ENCODE results near the gene STK32C.
"Not testable (repeated sequence)": the region's sequence is repeated elsewhere in the genome, so short reads cannot be mapped to it uniquely, and the experiment has no call there.

STK32C gene

GRCh38 chr10:132328106-132328505 lies 20.4 kb upstream of the STK32C start:
- Histone ChIP-seq H3K36me3 (ENCODE audit: insufficient read depth, low read depth, low read length) (peaks cover 5% of the 10 kb centered on the region; the same call in 1 of the 2 replicates), H3K4me3 (ENCODE audit: low read length) (no peak overlapping the region), H3K4me1 (ENCODE audit: insufficient read depth, low read length) (peaks cover 11% of the 10 kb centered on the region), H3K27me3 (ENCODE audit: insufficient read depth, low read length) (peaks cover 6% of the 10 kb centered on the region; the same call in 1 of the 2 replicates), H3K9me3 (ENCODE audit: insufficient read depth, low read depth, low read length) (no peaks in the 10 kb centered on the region), H3K27ac (ENCODE audit: low read length) (no peak overlapping the region), H3K9ac (ENCODE audit: low read depth, low read length) (no peak overlapping the region)

- Histone ChIP-seq H3K4me1 (ENCODE audit: insufficient read depth, low read length) (peaks cover 8% of the 10 kb centered on the region), H3K36me3 (ENCODE audit: insufficient read depth, low read depth, low read length) (peaks cover 5% of the 10 kb centered on the region; the same call in 1 of the 2 replicates)
Observed at GRCh38 chr10:132326925-132327324, 19.2 kb upstream of the STK32C start.

GRCh38 chr10:132326344-132326889 lies 18.7 kb upstream of the STK32C start:
- Histone ChIP-seq H3K27me3 (ENCODE audit: insufficient read depth, low read length) (no peaks in the 10 kb centered on the region), H3K36me3 (ENCODE audit: insufficient read depth, low read depth, low read length) (peaks cover 5% of the 10 kb centered on the region; the same call in 1 of the 2 replicates), H3K27ac (ENCODE audit: low read length) (no peak overlapping the region), H3K9me3 (ENCODE audit: insufficient read depth, low read depth, low read length) (no peaks in the 10 kb centered on the region), H3K9ac (ENCODE audit: low read depth, low read length) (no peak overlapping the region), H3K4me1 (ENCODE audit: insufficient read depth, low read length) (peaks cover 8% of the 10 kb centered on the region), H3K4me3 (ENCODE audit: low read length) (no peak overlapping the region)

More at GRCh38 chr10:132326925-132327324, 19.2 kb upstream of the STK32C start:
- Histone ChIP-seq H3K4me3 (ENCODE audit: low read length) (no peak overlapping the region), H3K27me3 (ENCODE audit: insufficient read depth, low read length) (no peaks in the 10 kb centered on the region), H3K9me3 (ENCODE audit: insufficient read depth, low read depth, low read length) (no peaks in the 10 kb centered on the region), H3K27ac (ENCODE audit: low read length) (no peak overlapping the region), H3K9ac (ENCODE audit: low read depth, low read length) (no peak overlapping the region)

DNA sequence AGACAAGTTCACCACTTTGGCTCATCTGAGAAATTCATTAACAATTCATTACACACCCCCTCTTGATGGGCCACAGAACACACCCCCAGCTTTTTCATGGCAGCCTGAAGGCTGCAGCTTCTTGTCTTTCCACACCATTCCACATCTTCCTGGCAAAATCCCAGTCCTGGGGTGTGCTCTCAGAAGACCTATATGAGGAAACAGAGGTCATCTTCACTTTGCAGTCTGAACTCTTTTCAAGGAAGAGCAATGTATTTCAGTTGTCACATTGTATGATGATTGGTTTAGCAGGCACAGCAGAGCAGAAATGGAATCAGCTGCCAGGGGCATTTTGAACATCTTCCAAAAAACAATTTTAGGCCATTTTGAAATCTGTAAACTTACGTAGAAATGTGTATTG lies 16.4 kb upstream of the STK32C start:
- no peaks in the 10 kb centered on the region for H3K9me3 ChIP-seq (ENCODE audit: insufficient read depth, low read depth, low read length)
- no peak overlapping the region for H3K27ac ChIP-seq (ENCODE audit: low read length)
- no peaks in the 10 kb centered on the region for H3K27me3 ChIP-seq (ENCODE audit: insufficient read depth, low read length)
- no peaks in the 10 kb centered on the region for H3K36me3 ChIP-seq (ENCODE audit: insufficient read depth, low read depth, low read length)
- H3K9ac ChIP-seq (ENCODE audit: low read depth, low read length), result no peak overlapping the region
- no peak overlapping the region for H3K4me3 ChIP-seq (ENCODE audit: low read length)
- no peaks in the 10 kb centered on the region for H3K4me1 ChIP-seq (ENCODE audit: insufficient read depth, low read length)

- no peaks in the 10 kb centered on the region for H3K4me1 ChIP-seq (ENCODE audit: insufficient read depth, low read length)
- no peaks in the 10 kb centered on the region for H3K9me3 ChIP-seq (ENCODE audit: insufficient read depth, low read depth, low read length)
- H3K27me3 ChIP-seq (ENCODE audit: insufficient read depth, low read length), result no peaks in the 10 kb centered on the region
- no peak overlapping the region for H3K4me3 ChIP-seq (ENCODE audit: low read length)
- no peak overlapping the region for H3K9ac ChIP-seq (ENCODE audit: low read depth, low read length)
- no peak overlapping the region for H3K27ac ChIP-seq (ENCODE audit: low read length)
- H3K36me3 ChIP-seq (ENCODE audit: insufficient read depth, low read depth, low read length), result no peaks in the 10 kb centered on the region
Observed at GRCh38 chr10:132322586-132323048, 14.9 kb upstream of the STK32C start.

GRCh38 chr10:132321726-132322125 lies 14.0 kb upstream of the STK32C start:
- no peak overlapping the region for H3K27ac ChIP-seq (ENCODE audit: low read length)
- no peak overlapping the region for H3K4me3 ChIP-seq (ENCODE audit: low read length)
- H3K36me3 ChIP-seq (ENCODE audit: insufficient read depth, low read depth, low read length), result no peaks in the 10 kb centered on the region
- H3K27me3 ChIP-seq (ENCODE audit: insufficient read depth, low read length), result no peaks in the 10 kb centered on the region
- no peaks in the 10 kb centered on the region for H3K4me1 ChIP-seq (ENCODE audit: insufficient read depth, low read length)
- H3K9me3 ChIP-seq (ENCODE audit: insufficient read depth, low read depth, low read length), result no peaks in the 10 kb centered on the region
- H3K9ac ChIP-seq (ENCODE audit: low read depth, low read length), result no peak overlapping the region

DNA sequence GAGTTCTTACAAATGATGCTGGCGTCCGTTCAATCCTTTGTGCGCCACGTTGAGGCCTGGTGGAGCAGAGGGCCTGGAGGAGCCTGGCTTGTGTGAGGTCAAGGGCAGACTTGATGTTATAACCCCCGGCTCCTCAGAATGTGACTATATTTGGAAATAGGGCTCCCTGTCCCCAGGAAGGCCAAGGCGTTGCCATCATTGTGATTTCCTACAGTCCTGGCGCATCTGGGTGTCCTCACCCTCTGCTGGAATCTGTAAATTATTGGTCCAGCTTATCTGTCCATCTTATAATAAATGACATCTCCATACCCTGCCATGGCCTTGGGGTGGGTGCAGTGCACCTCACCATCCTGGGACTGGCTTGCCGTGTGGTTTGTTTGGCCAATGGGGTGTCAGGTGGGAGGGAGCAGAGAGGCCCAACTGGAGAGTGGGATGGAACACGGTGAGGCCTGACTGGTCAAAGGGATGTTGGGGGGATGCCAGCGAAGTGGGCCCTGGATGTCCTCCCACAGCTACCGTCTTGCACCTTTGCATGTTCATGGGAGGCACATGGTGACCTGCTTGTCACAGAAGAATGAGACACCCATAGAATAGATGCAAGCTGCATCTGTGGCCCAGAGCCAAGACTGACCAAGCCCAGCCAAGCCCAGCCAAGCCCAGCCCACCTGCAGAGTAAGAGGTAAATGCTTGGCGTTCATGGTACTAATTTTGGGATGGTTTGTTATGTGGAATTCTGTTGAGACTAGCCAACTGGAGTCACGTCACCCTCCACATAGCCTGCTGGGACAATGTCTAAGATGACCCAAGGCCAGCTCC lies 13.1 kb upstream of the STK32C start:
- Histone ChIP-seq H3K9ac (ENCODE audit: low read depth, low read length) (no peak overlapping the region), H3K4me1 (ENCODE audit: insufficient read depth, low read length) (no peaks in the 10 kb centered on the region)

GRCh38 chr10:132319853-132320653 lies 12.3 kb upstream of the STK32C start:
- H3K27ac ChIP-seq (ENCODE audit: low read length), result no peak overlapping the region
- H3K9ac ChIP-seq (ENCODE audit: low read depth, low read length), result no peak overlapping the region
- H3K9me3 ChIP-seq (ENCODE audit: insufficient read depth, low read depth, low read length), result no peaks in the 10 kb centered on the region
- no peaks in the 10 kb centered on the region for H3K36me3 ChIP-seq (ENCODE audit: insufficient read depth, low read depth, low read length)
- no peaks in the 10 kb centered on the region for H3K27me3 ChIP-seq (ENCODE audit: insufficient read depth, low read length)
- no peak overlapping the region for H3K4me3 ChIP-seq (ENCODE audit: low read length)
- no peaks in the 10 kb centered on the region for H3K4me1 ChIP-seq (ENCODE audit: insufficient read depth, low read length)

More for the DNA sequence above, 13.1 kb upstream of the STK32C start:
- Histone ChIP-seq H3K27ac (ENCODE audit: low read length) (no peak overlapping the region), H3K27me3 (ENCODE audit: insufficient read depth, low read length) (no peaks in the 10 kb centered on the region), H3K4me3 (ENCODE audit: low read length) (no peak overlapping the region), H3K9me3 (ENCODE audit: insufficient read depth, low read depth, low read length) (no peaks in the 10 kb centered on the region), H3K36me3 (ENCODE audit: insufficient read depth, low read depth, low read length) (no peaks in the 10 kb centered on the region)

DNA sequence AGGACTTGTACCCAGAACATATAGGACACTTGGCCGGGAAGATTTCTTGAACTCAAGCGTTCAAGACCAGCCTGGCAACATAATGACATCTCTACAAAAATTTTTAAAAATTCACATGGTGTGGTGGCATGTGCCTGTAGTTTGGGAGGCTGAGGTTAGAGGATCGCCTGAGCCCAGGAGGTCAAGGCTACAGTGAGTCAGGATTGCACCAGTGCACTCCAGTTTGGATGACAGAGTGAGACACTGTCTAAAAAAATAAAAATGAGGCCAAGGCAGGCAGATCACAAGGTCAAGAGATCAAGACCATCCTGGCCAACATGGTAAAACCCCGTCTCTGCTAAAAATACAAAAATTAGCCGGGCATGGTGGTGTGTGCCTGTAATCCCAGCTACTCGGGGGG lies 9.7 kb upstream of the STK32C start:
- not testable (repeated sequence) for H3K27me3 ChIP-seq (ENCODE audit: insufficient read depth, low read length); H3K4me1 ChIP-seq (ENCODE audit: insufficient read depth, low read length); H3K4me3 ChIP-seq (ENCODE audit: low read length); H3K9me3 ChIP-seq (ENCODE audit: insufficient read depth, low read depth, low read length); H3K9ac ChIP-seq (ENCODE audit: low read depth, low read length); H3K36me3 ChIP-seq (ENCODE audit: insufficient read depth, low read depth, low read length); H3K27ac ChIP-seq (ENCODE audit: low read length)

DNA sequence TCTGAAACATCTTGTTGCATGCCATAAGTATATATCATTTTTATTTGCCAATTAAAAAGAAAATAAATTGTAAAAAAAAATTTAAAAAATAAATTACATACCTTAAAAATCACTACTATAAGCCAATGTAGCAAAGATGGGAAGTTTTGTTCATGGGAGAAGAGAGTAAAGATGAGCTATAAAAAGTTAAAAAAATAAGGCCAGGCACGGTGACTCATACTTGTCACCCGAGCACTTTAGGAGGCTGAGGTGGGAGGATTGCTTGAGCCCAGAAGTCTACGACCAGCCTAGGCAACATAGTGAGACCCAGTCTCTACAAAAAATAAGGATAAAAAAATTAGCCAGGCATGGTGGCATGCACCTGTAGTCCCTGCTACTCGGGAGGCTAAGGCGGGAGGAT lies 8.4 kb upstream of the STK32C start:
- H3K9ac ChIP-seq (ENCODE audit: low read depth, low read length), result no peak overlapping the region
- H3K4me3 ChIP-seq (ENCODE audit: low read length), result no peak overlapping the region
- peaks cover 7% of the 10 kb centered on the region; the same call in 1 of the 2 replicates for H3K9me3 ChIP-seq (ENCODE audit: insufficient read depth, low read depth, low read length)
- H3K36me3 ChIP-seq (ENCODE audit: insufficient read depth, low read depth, low read length), result no peaks in the 10 kb centered on the region
- peaks cover 9% of the 10 kb centered on the region for H3K27me3 ChIP-seq (ENCODE audit: insufficient read depth, low read length)
- H3K27ac ChIP-seq (ENCODE audit: low read length), result no peak overlapping the region
- no peaks in the 10 kb centered on the region for H3K4me1 ChIP-seq (ENCODE audit: insufficient read depth, low read length)

DNA sequence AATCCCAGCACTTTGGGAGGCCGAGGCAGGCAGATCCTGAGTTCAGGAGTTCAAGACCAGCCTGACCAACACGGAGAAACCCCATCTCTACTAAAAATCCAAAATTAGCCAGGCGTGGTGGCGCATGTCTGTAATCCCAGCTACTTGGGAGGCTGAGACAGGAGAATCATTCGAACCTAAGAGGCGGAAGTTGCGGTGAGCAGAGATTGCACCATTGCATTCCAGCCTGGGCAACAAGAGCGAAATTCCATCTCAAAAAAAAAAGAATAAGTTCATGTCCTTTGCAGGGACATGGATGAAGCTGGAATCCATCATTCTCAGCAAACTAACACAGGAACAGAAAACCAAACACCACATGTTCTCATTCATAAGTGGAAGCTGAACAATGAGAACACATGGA lies 7.1 kb upstream of the STK32C start:
- peaks cover 22% of the 10 kb centered on the region for H3K27me3 ChIP-seq (ENCODE audit: insufficient read depth, low read length)
- H3K36me3 ChIP-seq (ENCODE audit: insufficient read depth, low read depth, low read length); H3K9ac ChIP-seq (ENCODE audit: low read depth, low read length); H3K9me3 ChIP-seq (ENCODE audit: insufficient read depth, low read depth, low read length); H3K4me1 ChIP-seq (ENCODE audit: insufficient read depth, low read length); H3K27ac ChIP-seq (ENCODE audit: low read length); H3K4me3 ChIP-seq (ENCODE audit: low read length): not testable (repeated sequence)
